ENCODE results near the gene CDK4. TPM values are rescaled to one million over a fixed set of nuclear protein-coding genes. Genes with fewer than 3 reads are reported as not detected.
"Not testable (repeated sequence)": the region's sequence is repeated elsewhere in the genome, so short reads cannot be mapped to it uniquely, and the experiment has no call there.

Gene CDK4
- total RNA-seq, 2 experiments from 2014 or later: 87.7 to 88.6 TPM

DNA sequence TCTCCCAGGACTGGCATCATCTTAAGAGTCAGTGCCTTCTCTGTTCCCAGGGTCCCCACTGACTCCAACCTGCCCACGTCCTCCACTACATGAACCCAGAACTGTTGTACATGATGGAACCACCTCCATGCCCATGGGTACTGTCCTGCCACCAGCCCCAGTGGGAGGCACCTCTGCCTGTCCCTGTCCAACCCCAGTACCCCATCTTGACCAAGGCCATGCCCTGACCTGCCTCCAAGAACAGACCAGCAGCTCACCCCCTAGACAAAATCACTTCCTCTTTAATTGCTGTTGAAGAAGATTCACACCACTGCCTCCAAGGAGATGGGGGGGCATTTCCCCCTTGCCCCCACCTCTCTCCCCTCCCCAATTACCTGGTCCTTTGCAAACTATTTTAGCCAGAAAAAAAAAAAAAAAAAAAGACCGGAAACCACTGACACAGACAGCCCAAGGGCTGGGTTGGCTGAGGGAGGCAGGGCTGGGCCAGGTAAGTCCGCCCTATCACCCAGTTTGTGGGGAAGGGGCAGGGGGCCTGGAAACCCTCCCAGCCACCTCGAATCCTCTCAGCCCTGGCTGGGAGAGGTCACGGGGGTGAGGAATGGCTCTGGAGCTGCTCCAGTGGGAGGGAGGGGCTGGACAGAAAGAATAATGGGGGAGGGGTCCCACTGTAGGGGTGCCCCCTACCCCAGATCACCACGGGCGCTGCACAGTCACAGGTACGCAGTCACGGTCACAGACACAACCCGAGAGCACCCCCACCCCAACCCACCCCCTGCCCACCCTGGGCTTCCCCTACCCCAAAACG, 27.0 kb downstream of the CDK4 start:
- H3K27me3 Mint-ChIP-seq: no peaks in the 10 kb centered on the region
- peaks cover 2% of the 10 kb centered on the region for H3K4me1 Mint-ChIP-seq
- H3K9me3 Mint-ChIP-seq: no peaks in the 10 kb centered on the region
- peak overlapping the region; percentile 22 for H3K27ac Mint-ChIP-seq
- ChIA-PET CTCF (interaction anchor here (0.7 to 1.9 kb wide), 4 partner anchors 16 to 178 kb away, joined by 3 to 10 read pairs (median 4); no protein-coding TSS in a partner anchor), POLR2A (interaction anchor here (1.0 to 1.1 kb wide), 2 partner anchors 16 to 20 kb away, joined by 3 to 5 read pairs; partner anchors contain the start of gene TSPAN31)
- no peak overlapping the region for H3K4me3 Mint-ChIP-seq
- no peak for DNase-seq
- peaks cover 61% of the 10 kb centered on the region for H3K36me3 Mint-ChIP-seq (ENCODE audit: low read depth)

DNA sequence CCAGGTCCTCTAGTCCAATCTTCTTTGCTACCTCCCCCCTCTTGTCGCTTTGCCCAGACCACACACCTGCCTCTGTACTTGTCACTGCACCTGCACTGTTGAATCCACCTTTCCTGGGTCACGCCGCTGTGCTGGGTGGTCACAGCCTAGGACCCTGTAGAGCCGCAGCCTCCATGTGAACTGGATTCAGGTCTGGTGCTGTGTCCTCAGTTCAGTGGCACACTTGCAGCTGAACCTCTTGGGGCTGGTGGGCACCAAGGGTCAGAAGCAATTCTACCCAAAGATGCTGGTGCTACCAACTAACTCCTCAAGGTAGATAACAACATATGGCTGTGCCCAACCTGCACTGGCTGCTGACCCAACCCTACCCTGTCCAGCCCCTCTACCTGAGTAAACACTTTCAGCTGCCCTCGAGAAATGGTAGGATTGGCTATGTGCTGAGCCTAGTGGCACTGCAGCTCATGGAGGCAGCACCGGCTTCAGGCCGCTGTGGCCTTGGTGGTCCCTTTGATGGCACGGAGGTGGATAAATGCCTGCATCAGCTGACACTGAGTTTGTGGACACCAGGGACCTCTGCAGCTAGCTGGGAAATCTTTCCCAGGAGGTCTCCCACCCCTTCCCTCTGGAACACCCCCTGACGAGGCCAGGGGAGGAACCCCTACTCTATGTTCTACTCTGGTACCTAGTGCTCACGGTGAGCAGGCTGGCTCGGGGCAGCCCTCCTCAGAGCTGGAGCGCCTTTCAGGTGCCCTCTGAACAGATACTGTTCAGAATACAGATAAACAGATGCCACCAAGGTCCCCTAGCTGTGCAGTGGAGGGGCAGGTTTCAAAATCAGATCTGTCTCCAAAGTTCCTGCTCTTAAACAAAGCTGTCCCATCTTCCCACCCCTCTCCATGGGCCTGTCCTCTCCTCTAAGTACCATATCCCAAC, 27.8 kb downstream of the CDK4 start:
- H3K4me1 Mint-ChIP-seq: peaks cover 2% of the 10 kb centered on the region
- H3K36me3 Mint-ChIP-seq (ENCODE audit: low read depth): peaks cover 60% of the 10 kb centered on the region
- CTCF ChIA-PET: interaction anchor here (0.7 kb wide), 1 partner anchor 32 kb away, joined by 4 read pairs; no protein-coding TSS in a partner anchor
- no peak for DNase-seq
- H3K4me3 Mint-ChIP-seq: no peak overlapping the region
- no peaks in the 10 kb centered on the region for H3K27me3 Mint-ChIP-seq
- POLR2A ChIA-PET: interaction anchor here (0.9 to 2.8 kb wide), 7 partner anchors 8 to 30 kb away, joined by 3 to 12 read pairs (median 5); partner anchors contain the start of genes OS9 and TSPAN31
- no peaks in the 10 kb centered on the region for H3K9me3 Mint-ChIP-seq
- H3K27ac Mint-ChIP-seq: peak overlapping the region; percentile 19

DNA sequence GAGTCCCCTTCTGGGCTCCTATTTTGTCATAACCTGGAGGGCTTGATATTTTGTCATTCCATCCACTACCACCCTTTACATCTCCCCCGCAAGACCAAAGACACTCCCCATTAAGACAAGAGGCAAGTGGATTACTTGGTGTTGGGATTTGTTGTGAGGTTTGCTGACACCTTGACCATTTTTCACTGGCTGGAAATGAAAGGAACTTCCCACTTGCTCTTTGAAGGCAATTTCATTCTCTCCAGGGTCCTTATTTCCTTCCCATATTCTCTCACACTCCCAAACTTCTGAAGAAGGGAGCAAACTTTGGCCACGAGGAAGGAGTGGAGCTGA, 28.5 kb downstream of the CDK4 start:
- Mint-ChIP-seq H3K27ac (no peak overlapping the region), H3K36me3 (ENCODE audit: low read depth) (peaks cover 62% of the 10 kb centered on the region), H3K4me3 (no peak overlapping the region), H3K27me3 (no peaks in the 10 kb centered on the region), H3K4me1 (peaks cover 2% of the 10 kb centered on the region), H3K9me3 (no peaks in the 10 kb centered on the region)
- ChIA-PET CTCF (interaction anchor here (0.9 kb wide), 1 partner anchor 140 kb away, joined by 4 read pairs; no protein-coding TSS in a partner anchor), POLR2A (interaction anchor here (0.9 to 2.8 kb wide), 6 partner anchors 9 to 30 kb away, joined by 3 to 12 read pairs (median 6); partner anchors contain the start of genes OS9 and TSPAN31)
- DNase-seq: no peak

- CTCF ChIA-PET: interaction anchor here (0.6 to 1.1 kb wide), 4 partner anchors 13 to 140 kb away, joined by 3 to 4 read pairs (median 4); no protein-coding TSS in a partner anchor
- no peaks in the 10 kb centered on the region for H3K9me3 Mint-ChIP-seq
- H3K27ac Mint-ChIP-seq: peak overlapping the region; percentile 26
- no peak overlapping the region for H3K4me3 Mint-ChIP-seq
- H3K4me1 Mint-ChIP-seq: peaks cover 2% of the 10 kb centered on the region
- peaks cover 61% of the 10 kb centered on the region for H3K36me3 Mint-ChIP-seq (ENCODE audit: low read depth)
- no peak for DNase-seq
- H3K27me3 Mint-ChIP-seq: no peaks in the 10 kb centered on the region
- POLR2A ChIA-PET: interaction anchor here (1.0 to 2.8 kb wide), 8 partner anchors 9 to 29 kb away, joined by 3 to 12 read pairs (median 3); partner anchors contain the start of genes OS9 and TSPAN31
Observed at GRCh38 chr12:57722716-57723629, 29.1 kb downstream of the CDK4 start.

GRCh38 chr12:57721846-57722608, 30.1 kb downstream of the CDK4 start:
- CTCF ChIA-PET: interaction anchor here (1.1 kb wide), 1 partner anchor 19 kb away, joined by 3 read pairs; no protein-coding TSS in a partner anchor
- not testable (repeated sequence) for DNase-seq, H3K27ac Mint-ChIP-seq, H3K9me3 Mint-ChIP-seq, H3K27me3 Mint-ChIP-seq, H3K4me1 Mint-ChIP-seq, H3K4me3 Mint-ChIP-seq
- POLR2A ChIA-PET: interaction anchor here (0.7 to 3.4 kb wide), 11 partner anchors 8 to 28 kb away, joined by 3 to 27 read pairs (median 4); partner anchors contain the start of gene OS9
- peaks cover 56% of the 10 kb centered on the region for H3K36me3 Mint-ChIP-seq (ENCODE audit: low read depth)

- Mint-ChIP-seq H3K36me3 (ENCODE audit: low read depth) (peaks cover 57% of the 10 kb centered on the region), H3K27ac (no peak overlapping the region), H3K9me3 (no peaks in the 10 kb centered on the region), H3K27me3 (no peaks in the 10 kb centered on the region), H3K4me1 (peaks cover 2% of the 10 kb centered on the region), H3K4me3 (no peak overlapping the region)
- no peak for DNase-seq
- ChIA-PET POLR2A (interaction anchor here (1.3 to 3.4 kb wide), 9 partner anchors 9 to 36 kb away, joined by 3 to 27 read pairs (median 4); partner anchors contain the start of genes OS9 and TSPAN31), CTCF (no interaction called here)
Observed at GRCh38 chr12:57720606-57721595, 31.2 kb downstream of the CDK4 start.

DNA sequence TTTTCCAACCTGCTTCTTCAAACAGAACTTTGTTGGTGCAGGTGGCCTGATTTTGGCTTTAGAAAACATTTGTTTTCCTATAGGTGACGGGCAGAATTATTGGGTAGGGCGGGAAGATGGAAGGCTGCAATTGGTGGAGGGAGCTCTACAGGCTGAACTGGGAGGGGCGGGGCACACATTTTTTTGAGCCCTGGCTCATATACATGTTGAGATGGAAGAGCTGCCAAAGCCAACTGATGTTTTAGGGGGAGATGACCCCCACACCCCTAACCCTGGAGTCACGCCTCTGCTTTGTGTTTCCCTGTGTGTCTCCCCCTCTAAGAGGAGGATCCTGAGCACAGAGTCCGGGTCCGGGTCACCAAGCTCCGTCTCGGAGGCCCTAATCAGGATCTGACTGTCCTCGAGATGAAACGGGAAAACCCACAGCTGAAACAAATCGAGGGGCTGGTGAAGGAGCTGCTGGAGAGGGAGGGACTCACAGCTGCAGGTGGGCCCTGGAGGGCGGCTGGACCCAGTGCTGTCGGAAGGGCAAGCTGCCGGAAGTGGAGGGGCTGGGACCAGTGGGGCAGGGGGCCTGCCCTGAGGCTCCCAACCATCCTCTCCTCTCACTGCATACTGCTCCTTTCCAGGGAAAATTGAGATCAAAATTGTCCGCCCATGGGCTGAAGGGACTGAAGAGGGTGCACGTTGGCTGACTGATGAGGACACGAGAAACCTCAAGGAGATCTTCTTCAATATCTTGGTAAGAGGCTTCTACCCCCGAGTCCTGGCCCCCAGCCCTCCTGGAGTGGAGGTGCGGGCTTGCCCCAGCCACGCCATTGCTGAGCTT, 32.1 kb downstream of the CDK4 start:
- H3K27me3 Mint-ChIP-seq: no peaks in the 10 kb centered on the region
- H3K4me3 Mint-ChIP-seq: no peak overlapping the region
- H3K4me1 Mint-ChIP-seq: peaks cover 1% of the 10 kb centered on the region
- DNase-seq: no peak
- H3K27ac Mint-ChIP-seq: no peak overlapping the region
- CTCF ChIA-PET: interaction anchor here (1.5 kb wide), 1 partner anchor 22 kb away, joined by 6 read pairs; no protein-coding TSS in a partner anchor
- POLR2A ChIA-PET: interaction anchor here (0.6 to 3.4 kb wide), 10 partner anchors 10 to 188 kb away, joined by 3 to 27 read pairs (median 4); partner anchors contain the start of genes OS9 and TSPAN31
- no peaks in the 10 kb centered on the region for H3K9me3 Mint-ChIP-seq
- H3K36me3 Mint-ChIP-seq (ENCODE audit: low read depth): peaks cover 58% of the 10 kb centered on the region

- ChIA-PET POLR2A (interaction anchor here (0.8 to 3.4 kb wide), 9 partner anchors 9 to 135 kb away, joined by 3 to 27 read pairs (median 4); partner anchors contain the start of genes CDK4, OS9 and TSPAN31), CTCF (interaction anchor here (1.5 kb wide), 1 partner anchor 23 kb away, joined by 6 read pairs; no protein-coding TSS in a partner anchor)
- Mint-ChIP-seq H3K36me3 (ENCODE audit: low read depth) (peaks cover 53% of the 10 kb centered on the region), H3K4me3 (no peak overlapping the region), H3K9me3 (no peaks in the 10 kb centered on the region), H3K4me1 (no peaks in the 10 kb centered on the region), H3K27ac (no peak overlapping the region), H3K27me3 (no peaks in the 10 kb centered on the region)
- DNase-seq: no peak
Observed at GRCh38 chr12:57718641-57719528, 33.2 kb downstream of the CDK4 start.

All from activated CD4-positive, alpha-beta memory T cell treated with anti-CD3 and anti-CD28 coated beads, Interleukin-2, amount 10 ng/mL, durations not matched to agents 7 days and 5 days (primary cell).